Hematopoietic multipotent progenitor cell treated with erythropoietin and hydrocortisone succinate and interleukin-3 and kit ligand, for 4 days (in vitro differentiated cells): Measurements from ENCODE around the gene FGFBP2.

Experiments
- DNase-seq: peaks from one replicate; pipeline ENCODE4 v3.0.0-alpha.2; 2015

The FGFBP2 gene

DNA sequence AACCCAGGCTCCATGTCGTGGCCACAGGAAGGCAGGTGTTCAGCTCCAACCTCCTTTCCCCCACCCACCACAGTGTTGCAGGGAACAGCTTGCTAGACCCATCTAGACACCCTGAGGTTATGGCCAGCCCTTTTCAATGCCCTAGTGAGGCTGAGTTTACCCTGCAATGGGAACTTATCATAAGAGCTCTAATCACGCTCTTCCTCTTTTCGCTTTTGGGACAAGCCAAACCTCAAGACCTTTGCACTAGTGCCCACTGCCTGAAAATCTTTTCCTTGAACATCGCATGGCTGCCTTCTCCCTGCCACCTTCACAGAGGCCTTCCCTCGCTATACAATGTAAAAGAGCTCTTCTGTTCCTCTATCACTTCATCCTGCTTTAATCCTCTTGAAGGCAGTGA is 2.4 kb upstream of the FGFBP2 start:
- DNase-seq, result peak; percentile 25

DNA sequence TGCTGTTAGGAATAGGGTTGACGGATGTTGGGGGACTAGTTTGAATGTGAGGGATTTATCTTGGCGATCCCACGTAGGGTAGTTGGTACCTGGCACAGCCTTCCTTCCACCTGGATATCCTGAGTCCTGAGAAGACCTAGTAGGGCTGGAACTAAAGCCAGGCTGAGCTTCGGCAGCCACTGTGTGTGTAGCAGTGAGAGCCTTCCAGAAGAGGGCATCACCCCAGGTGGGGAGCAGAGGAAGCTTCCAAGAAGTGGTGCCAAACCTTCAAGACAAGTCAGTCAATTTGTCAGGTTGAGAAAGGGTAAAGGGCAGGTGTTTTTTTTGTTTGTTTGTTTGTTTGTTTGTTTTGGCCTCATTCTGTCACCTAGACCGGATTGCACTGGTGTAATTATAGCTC is 1.2 kb upstream of the FGFBP2 start:
- peak; percentile 28 for DNase-seq

DNA sequence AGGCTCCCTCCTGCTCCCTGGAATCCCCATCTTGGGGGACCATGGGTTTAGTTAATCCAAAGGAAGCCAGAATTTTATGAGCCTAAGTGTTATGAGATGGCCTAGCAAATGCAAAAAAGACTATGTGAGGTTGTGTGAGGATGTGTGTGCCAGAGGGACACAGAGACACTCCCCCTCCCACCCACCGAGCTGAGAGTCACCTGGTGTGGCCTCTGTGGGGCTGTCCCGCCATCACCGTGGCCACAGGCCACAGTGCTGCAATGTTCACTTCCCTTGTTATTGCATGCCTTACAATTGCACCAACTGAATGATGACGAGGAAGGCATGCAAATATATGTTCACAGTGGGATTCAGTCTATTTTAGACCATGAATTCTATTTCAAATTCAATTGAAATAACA is 601 bp upstream of the FGFBP2 start:
- DNase-seq, result peak; percentile 50

DNA sequence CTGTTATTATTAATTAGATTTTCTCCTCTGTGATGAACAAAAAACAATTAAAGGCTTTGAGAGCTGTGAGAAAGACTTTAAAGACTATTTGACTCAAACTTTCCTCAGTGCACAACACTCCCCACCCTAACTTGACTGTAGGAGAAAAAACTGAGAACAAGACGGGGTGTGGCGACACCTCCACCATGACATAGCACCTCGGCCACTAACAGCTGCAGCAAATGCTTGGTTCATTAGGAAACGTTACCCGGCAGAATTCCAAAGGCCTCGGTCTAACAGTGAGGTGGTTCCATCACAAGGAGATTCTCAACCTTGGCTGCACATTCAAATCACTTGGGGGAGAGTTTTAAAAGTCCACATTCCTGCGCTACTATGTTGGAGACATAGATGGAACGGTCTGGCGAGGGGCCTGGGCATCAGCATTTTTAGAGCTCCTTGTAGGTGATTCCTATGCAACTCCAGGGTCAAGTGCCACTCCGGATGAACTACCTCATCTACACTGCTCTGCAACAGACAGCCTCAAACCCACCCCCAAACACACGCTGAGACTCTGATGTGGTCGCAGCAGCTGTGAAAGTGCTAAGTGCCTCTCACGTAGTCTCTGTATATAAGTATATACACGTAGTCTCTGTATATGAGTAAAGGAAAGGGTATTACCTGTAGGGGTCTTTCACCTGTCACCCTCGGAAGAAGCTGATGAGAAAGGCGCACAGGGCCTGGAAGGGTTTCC is 1.0 kb downstream of the FGFBP2 start:
- DNase-seq, result peak; percentile 25

DNA sequence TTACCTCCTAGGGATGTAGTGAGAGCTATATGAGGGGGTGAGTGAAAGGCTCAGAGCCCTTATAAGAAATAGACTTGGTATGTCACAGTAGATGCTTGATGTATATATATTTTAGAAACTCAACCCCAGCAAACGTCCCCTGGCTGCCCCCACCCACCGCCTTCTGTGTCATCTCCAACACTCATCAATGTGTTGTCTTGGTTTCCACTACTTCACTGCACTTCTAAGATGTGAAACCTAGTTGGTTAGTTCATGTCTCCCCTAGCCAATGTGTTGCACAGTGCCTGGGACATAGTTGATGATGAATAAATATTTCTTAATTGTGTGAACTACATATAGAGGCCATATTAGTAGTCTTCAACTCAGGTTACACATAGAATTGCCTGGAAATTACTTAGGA is 4.4 kb downstream of the FGFBP2 start:
- no peak for DNase-seq

DNA sequence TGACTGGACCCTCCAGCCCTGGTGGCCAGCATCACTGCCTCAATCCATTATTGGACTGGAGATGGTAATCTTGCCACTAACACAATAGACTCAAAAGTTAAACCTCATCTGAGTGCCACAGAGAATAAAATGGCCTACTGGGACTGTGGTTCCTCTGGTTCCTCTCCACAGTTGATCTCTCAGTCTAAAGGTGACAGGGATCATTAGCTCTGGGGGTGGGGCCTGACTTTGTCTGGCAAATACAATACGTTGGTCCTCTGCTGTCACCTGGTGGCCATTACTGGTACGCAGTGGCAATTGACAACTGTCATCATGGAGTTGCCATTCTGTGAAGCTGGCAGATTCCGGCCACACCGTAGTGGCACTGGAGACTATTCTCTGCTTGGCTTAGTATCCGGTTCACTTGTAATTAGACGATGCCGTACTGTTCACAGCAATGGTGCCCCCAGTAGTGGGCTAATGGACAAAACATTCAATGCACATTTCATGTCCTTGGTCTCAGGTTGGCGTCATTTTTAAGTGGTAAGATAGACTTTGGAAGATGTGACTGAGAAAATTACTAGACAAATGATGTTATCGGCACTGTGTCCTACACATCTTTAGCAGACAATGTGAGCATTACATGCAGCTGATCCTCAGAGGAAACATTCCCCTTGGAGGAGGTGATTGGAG is 6.7 kb downstream of the FGFBP2 start:
- DNase-seq, result peak; percentile 90

DNA sequence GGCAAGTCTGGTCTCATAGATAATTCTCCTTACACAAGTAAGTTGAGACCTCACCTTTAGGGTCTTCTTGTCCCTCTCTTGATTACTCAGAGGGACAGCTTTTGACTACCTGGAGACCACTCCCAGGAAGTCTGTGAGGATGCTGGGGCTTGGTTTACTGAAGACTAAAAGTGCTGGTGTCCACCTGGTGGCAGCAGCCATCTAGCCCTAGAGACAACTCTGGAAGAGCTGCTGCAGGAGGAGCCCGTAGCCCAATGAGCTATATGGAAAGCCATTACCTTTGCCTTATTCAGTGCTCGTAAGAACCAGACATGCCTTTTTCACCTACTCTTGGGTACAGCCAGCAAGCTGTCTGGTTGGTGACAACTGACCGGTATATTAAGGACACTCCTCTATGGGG is 7.3 kb downstream of the FGFBP2 start:
- DNase-seq, result peak; percentile 19

DNA sequence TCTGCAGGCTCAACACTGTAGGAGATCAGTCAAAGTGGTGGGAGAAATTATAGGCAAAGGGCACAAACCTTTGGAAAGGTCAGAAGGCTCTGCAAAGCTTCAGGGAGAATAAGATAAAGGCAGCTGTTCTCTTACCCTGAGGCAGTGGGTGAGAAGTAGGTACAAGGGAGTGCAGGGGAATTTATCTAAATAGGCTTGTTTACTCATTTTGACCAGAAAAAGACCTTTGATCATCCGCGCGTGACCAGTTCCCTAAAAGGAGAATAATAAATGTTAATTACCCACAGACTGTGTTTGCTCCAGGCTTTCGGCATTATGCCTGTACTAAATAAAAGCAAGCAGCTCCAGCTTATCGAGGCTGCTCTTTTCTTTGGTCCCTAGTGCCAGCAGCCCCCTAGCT is 9.3 kb downstream of the FGFBP2 start:
- DNase-seq, result no peak

DNA sequence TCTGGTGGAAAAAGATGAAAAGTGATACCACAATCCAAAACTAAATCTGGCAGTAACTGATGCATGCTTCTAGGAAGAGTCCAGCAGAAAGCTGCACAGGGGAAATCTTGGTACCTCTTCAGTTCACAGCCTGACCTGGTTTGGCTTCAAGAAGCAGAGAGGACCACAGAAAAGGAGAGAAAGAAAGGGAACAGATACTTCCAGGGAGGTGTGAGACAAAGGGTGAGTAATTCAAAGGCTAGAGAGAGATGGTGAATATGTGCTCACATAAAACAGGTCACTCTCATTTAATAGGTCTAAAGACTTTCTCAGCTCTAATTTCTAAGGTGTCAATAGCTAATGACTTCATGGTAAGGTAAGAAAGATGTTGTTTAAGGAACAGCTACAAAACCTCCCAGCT is 11.2 kb downstream of the FGFBP2 start:
- no peak for DNase-seq

DNA sequence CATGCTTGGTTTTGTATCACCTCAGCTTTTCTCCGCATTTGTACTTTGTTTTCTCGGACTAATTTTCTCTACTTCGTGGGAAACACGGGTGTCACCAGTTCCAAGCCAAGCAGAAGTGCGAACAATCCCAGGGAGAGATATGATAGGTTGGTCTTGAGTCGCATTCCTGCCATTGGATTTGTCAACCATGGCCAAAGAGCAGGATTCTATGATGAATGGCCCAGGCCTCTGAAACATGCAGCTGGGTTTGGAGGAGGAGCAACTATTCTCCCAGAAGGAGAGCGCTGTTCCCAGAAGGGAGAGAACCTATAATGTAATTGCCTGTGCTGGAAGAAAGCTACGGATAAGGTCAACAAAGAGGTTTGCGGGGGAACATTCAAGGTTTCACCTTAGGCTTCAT is 14.1 kb downstream of the FGFBP2 start:
- no peak for DNase-seq

DNA sequence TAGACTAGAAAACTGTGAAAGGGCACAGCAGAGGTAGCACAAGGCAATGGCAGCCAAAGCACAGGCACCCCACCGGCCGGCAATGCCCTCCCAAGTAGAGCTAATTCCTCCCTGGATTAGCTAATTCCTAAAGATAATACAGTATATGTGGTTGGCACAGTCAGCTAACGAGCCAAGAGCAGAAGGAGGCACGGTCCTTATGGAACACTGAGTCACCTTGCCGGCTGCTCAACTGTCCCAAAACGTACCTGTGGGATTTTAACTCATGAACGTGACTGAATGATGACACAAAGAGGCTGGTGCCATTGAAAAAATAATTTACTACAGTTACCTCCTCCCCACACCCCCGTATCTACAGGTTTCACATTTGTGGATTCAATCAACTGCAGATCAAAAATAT is 15.3 kb downstream of the FGFBP2 start:
- DNase-seq, result no peak

DNA sequence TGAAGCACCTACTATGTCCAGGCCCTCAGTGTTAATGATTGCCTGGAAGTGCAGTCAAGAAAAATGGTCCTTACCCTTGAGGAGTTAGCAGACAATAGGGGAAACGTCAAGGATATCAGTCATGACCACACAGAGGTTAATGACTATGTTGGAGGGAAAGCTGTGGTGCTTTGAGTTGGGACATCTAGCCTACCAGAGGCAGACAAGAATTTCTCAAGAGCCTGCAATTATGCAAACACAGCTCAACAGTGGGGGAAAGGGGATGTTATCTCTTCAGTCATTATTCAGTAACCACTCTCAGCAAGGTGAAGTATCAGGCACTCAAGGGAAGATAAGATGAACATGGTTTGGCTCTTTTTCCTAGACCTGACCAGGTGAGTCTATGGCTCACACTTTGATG is 17.5 kb downstream of the FGFBP2 start:
- DNase-seq, result peak; percentile 78

DNA sequence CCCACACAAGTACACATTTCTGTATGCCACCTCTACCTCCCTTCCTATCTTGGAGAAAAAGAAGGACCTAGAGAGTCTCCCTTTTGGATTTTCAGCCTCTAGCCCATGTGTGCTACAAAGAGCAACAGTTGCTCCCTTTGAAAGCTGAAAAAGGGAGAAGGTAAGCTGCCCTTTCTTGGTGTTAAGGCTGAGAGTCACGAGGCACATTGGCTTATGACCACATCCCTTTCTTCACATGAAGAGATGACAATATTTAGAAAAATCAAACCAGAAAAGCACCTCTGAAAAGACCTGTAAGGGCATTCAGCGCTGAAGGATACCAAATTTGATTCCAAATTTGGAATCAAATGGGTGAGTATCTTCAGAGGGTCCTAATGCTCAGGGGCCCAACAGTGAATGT is 18.1 kb downstream of the FGFBP2 start:
- no peak for DNase-seq

DNA sequence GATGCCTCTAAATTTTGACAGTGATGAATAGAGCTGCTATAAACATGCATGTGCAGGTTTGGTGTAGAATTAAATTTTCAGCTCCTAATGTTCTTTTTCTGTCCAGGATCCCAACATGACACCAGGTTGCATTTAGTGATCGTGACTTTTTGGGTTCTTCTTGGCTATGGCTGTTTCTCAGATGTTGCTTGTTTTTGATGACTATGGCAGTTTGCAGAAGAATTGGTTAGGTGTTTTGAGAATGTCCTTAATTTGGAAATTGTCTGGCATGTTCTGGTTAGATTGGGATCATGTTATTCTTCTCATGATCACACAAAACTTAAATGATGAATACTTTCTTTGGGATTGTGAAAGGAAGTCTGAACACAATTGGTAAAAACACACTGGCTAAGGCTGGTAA is 20.7 kb downstream of the FGFBP2 start:
- no peak for DNase-seq

DNA sequence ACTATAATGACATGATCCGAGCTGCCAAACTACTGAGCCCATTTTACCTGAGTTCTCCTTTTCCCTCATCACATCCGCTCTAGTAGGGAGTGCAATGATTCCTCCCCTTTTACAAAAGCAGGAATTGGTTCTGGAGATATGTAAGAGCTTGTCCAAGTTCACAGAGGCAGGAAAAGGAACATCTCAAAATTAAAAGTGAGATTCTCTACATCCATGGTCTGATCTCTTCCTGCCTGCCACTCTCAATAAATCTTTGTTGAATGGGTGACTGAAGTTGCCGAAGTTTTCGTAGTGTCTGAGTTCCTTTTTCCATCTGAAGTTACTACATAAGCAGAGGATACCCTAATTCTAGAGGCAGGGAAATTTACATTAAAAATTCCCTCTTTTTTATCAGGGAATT is 24.3 kb downstream of the FGFBP2 start, which contains the start of gene FGFBP1:
TSS of gene FGFBP1 (minus strand) at position 101 of the 400 bp plus-strand sequence. CDS start 2,108 bp downstream, outside the sequence.
- no peak for DNase-seq

DNA sequence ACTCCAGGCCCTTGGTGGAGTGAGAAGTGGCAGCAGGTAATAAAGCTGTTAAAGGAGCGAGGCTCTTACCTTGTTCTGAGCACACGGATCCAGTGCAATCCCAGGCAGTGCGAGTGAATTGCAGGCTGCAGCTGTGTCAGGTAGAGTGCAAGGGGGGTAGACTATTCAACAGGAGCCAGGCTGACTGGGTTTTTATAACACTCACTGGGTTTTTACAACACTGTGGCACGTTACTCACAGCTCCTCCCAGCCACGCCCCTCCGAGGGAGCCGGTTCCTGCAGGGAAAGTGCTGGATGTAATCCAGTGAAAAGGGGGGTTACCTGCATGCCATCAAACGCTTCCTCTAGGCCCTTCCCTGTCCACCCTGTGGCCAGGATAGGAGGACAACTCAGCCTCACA is 24.8 kb downstream of the FGFBP2 start:
- DNase-seq, result no peak

DNA sequence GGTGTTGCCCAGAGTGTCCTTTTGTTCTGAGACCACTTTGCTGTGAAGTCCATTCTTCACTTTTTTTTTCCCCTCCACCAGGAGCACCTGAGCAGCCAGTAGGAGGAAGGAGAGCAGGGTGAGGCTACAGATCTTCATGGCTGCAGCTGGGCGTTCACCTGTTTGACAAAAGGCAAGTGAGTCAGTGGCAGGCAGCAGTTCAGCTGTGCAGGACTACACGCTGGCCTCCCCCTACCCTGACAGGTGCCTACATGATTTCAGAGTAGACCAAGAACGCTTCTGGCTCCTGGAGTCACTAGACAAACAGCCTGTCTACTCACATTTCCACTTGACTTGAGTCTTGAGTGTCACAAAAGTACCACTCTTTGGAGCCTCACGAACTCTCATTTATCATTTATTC is 26.5 kb downstream of the FGFBP2 start:
- no peak for DNase-seq

DNA sequence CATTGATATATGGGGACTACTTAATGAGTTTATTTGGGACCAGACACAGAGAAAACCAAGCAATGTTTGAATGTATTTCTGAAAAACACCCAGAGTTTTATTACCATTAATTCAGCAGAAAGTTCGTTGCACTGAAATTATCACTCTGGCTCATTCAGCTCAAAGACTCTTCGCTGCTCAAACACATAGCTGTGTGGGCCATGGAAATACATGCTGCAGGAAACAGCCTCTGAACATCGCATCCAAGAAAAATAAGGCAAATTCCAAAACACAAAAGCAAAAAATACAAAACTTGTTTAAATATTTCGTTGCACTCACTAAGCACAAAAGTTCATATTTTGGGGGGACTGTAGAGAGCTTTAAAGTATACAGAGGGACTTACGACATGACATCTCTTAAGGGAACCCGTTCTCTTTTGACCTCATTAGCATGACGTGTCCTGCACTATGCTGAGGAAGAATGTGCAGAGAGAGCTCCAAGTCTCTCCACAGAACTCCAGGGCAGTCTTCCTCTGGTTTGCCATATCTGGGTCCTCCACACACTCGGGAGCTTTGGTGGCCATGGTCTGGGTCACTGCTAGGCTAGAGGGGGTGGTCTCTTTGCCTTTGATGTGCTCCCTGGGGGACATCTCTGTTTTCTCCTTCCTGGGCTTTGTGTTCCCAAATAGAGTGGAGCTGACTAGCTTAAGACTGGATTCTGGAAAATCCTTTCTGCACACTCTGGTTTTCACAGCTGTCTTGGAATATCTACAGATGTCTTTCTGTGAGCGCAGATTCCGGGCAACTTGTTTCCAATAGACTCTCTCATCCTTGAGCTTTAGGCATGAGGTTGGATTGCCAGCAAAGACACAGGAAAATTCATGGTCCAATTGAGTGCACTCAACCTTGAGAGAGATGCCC is 27.2 kb downstream of the FGFBP2 start:
- DNase-seq, result no peak

DNA sequence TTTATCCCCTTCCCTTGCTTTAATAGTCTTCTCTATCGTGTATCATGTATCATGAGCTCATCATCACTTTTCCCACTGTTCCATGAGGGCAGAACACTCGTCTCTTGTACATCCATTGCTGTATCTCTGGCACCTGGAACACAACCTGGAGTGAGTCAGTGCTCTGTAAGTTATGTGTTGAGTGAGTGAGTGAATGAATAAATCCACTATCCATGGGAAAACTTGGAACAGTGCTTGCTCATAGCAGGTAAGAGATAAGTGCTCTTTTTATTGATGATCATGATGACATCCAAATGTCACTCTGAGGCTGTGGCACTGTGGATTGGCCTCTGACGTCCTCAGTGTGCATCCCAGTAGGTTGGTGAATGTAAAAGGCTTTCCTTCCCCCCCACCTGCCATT is 28.7 kb downstream of the FGFBP2 start:
- no peak for DNase-seq

DNA sequence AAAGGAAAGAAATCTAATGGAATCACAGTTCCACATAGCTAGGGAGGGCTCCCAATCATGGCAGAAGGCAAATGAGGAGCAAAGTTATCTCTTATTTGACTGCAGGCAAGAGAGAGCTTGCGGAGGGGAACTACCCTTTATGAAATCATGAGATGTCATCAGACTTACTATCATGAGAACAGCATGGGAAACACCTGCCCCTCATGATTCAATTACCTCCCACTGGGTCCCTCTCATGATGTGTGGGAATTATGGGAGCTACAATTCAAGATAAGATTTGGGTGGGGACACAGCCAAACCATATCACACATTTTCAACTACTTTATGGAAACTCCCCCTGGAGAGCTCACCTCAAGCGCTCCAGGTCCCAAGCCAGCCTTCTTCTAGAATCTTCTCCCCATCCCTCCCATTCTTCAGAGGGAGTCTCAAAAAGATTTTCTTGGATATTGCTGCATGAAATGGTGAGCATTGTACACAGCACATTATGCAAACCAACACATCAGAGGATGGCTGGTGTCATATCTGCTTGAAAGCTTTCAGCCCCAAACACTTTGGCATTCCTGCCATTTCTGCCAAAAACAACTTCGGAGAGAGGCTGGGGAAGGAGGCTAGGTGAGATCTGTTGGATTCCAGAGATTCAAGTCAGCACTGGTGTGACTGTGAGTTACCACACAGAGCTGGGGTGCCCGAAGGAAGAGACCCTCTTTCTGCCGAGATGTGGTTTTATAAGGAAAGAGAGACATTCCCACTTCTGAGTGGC is 31.3 kb downstream of the FGFBP2 start:
- no peak for DNase-seq

DNA sequence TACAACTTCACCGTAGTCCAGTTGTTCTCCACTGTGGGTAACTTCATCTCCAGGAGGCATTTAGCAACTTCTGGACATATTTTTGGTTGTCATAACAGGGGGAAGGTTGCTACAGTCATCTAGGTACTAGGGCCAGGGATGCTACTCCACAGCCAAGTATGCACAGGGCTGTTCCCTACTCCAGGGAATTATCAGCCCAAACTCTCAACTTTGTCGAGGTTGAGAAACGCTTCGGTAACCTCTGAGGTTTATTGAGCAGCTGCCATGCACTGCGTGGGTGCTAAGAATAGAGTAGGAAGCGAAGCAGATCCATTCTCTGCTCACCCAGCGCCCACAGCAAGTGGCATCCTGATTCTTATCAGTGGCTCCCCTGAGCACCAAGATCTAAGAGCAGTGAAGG is 32.7 kb downstream of the FGFBP2 start:
- DNase-seq, result no peak

DNA sequence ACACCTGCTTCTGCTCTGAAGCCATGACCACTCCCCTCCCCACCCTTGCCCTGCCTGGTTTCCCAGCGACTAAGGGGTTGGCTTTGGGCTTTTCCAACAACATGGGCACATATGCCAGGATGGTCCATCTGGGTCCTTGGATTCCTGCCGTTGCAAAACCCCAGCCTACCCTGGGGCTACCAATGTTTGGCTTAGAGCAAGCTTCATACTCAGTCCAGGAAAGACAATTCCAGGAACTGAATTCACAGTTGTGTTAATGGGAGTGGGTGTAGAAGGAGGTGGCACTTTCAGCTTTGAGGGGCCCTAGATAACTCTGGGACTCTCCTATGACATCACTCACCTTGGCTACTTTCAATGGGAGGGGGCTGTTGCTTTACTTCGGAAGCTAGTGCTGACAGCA is 33.4 kb downstream of the FGFBP2 start:
- no peak for DNase-seq

DNA sequence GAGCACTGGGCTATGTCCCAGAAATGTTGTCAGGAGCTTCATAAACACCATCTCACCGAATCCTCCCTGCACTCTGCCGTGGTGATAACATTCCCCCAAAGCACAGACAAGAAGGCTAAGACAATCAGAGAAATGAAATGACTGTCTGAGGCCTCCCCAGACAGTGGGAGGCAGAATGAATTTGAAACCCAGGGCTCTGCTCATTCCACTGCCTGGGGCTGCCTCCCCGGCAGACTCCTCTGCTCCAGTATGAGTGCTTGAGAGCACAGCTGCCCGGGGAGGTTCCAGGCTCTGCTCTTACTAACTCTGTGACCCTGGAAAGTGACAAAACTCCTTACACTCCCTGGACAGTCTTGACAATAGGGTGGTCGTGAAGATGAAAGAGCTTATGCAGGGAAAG is 34.1 kb downstream of the FGFBP2 start:
- no peak for DNase-seq
